Measurements from ENCODE around the gene CREB3L4.

GRCh38 chr1:153961421-153961820 lies 6.3 kb upstream of the CREB3L4 start:
- TF ChIP-seq ZNF24 (tag by site-specific recombination; IDR thresholded peaks at IDR 0.05) (no peak), CTCF (tag by site-specific recombination; IDR thresholded peaks at IDR 0.05) (no peak), ZNF169 (tag by site-specific recombination; IDR thresholded peaks at IDR 0.05) (no peak), MYNN (tag by site-specific recombination; IDR thresholded peaks at IDR 0.05; ENCODE audit: borderline replicate concordance) (no peak), ZNF830 (tag by site-specific recombination; IDR thresholded peaks at IDR 0.05; ENCODE audit: low read depth) (no peak), BCL11B (tag by site-specific recombination; IDR thresholded peaks at IDR 0.05; ENCODE audit: low read depth) (no peak), PRDM2 (tag by site-specific recombination; IDR thresholded peaks at IDR 0.05; ENCODE audit: borderline replicate concordance) (no peak), GLI4 (tag by site-specific recombination; IDR thresholded peaks at IDR 0.05) (no peak), ZNF16 (tag by site-specific recombination; IDR thresholded peaks at IDR 0.05; ENCODE audit: low read depth) (no peak), PRDM1 (tag by site-specific recombination; IDR thresholded peaks at IDR 0.05) (no peak), ZNF37A (tag by site-specific recombination; IDR thresholded peaks at IDR 0.05) (no peak), ZNF548 (tag by site-specific recombination; IDR thresholded peaks at IDR 0.05) (no peak), PBX3 (CRISPR knock-in tag; IDR thresholded peaks at IDR 0.05) (no peak), SP2 (tag by site-specific recombination; IDR thresholded peaks at IDR 0.05) (no peak)

Data from HEK293 (cell line).